DMS53 treated with DMSO at 0.1 percent for 48 hours (cell line): Measurements from ENCODE around the gene MPHOSPH9.

Source experiments
- DNase-seq: peaks from one replicate; lab custom pipeline; 2025; ENCODE audit not compliant: unreplicated experiment; lab: John Stamatoyannopoulos, UW

Gene MPHOSPH9

GRCh38 chr12:123132951-123133619 lies 99.9 kb downstream of the MPHOSPH9 start:
- peak; percentile 53 for DNase-seq

- peak; percentile 99 for DNase-seq
These were observed 101.0 kb downstream of the MPHOSPH9 start for GRCh38 chr12:123131879-123132402.

DNA sequence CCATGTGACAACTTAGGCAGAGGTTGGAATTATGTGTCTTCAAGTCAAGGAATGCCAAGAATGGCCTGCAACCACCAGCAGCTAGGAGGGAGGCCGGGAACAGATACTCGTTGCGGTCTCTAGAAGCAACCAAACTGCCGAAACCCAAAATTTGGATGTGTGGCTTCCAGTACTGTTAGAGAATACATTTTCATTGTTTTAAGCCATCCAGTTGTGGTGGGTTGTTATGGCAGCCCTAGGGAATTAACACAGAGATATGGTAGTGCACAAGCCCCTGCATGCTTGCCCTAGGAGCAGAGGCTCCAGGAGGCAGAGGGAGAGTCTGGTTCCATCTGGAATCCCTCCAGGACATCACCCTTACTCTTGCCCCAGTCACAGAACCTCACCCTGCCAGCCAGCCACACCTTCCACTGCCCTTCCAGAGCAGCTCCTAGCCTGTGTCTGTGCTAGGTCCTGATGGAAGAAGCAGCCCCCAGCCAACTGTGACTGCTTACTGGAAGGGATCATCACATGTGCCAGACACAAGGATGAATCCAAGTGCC lies 101.6 kb downstream of the MPHOSPH9 start:
- no peak for DNase-seq

DNA sequence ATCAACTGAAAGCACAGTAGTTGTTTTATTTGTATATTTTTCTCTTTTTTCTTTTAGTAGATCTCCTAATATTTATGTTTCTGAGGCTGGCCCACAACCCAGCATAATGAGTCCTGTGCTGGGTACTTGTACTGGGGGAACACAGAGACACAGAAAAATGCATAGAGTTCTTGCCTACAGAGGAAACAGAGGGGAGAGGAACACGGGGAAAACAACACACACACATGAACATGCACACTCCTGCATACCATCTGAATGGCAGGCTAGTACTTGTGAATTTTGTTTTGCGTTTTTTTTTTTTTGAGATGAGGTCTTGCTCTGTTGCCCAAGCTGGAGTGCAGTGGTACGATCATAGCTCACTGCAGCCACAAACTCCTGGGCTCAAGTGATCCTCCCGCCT lies 103.3 kb downstream of the MPHOSPH9 start:
- no peak for DNase-seq

- DNase-seq: no peak
These were observed 105.8 kb downstream of the MPHOSPH9 start for GRCh38 chr12:123127182-123127495.

- peak; percentile 53 for DNase-seq
These were observed 106.4 kb downstream of the MPHOSPH9 start for GRCh38 chr12:123126294-123127181.

DNA sequence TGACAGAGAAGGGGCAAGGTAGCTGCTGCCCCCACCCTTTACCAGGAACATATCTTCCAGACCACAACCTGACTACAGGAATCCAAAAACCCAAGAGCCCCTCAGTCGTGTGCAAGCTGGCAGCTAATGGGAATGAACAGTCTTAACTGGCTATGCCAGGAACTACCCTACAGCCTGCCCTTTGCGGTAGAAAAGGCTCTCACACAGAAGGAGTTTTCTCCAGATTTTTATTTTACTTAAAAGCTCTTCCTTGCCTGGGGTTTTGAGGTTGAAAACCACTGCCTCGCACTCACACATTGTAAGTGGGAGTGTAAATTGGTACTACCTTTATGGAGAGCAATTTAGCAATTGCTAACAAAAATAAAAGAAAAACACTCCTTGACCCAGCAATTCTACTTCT lies 110.3 kb downstream of the MPHOSPH9 start:
- DNase-seq: no peak

GRCh38 chr12:123121670-123122069 lies 111.3 kb downstream of the MPHOSPH9 start:
- no peak for DNase-seq

GRCh38 chr12:123120452-123121166 lies 112.3 kb downstream of the MPHOSPH9 start:
- DNase-seq: peak; percentile 42

DNA sequence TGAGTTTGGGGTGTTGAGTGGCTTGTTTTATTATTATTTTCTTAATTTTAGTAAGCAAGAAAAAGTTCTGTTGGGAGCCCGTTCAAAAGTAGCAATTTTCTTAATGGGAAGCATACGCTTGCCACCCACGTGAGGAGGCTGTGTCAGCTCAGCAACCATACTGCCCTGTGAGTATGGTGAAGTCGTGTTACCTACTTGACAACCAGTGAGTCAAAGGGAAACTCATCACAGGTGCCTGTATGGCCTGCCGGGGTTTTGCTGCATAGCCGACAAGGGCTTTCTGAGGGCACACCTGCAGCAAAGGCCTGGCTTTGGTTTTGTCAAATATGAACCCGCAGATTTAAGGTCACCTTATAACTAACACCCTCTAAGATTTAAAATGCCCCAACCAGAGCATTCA lies 113.1 kb downstream of the MPHOSPH9 start:
- no peak for DNase-seq

DNA sequence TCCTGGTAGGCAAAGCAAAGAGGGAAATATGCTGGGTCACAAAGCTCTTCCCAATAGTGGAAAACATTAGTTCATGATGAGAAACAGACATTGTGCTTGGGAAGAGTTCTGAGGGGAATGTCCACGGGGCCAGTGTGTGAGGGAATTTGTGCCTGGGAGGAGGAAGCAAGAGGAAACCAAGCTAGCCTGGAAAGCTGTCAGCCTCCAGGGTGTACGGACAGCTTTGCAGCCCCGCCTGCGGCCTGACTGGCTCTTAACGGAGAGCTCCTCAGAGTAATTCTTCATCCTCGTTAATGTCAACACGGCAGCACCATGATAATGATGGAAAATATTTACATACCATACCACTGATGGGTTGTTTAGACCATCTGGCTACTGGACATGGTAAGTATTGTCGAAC lies 114.4 kb downstream of the MPHOSPH9 start:
- DNase-seq: no peak

DNA sequence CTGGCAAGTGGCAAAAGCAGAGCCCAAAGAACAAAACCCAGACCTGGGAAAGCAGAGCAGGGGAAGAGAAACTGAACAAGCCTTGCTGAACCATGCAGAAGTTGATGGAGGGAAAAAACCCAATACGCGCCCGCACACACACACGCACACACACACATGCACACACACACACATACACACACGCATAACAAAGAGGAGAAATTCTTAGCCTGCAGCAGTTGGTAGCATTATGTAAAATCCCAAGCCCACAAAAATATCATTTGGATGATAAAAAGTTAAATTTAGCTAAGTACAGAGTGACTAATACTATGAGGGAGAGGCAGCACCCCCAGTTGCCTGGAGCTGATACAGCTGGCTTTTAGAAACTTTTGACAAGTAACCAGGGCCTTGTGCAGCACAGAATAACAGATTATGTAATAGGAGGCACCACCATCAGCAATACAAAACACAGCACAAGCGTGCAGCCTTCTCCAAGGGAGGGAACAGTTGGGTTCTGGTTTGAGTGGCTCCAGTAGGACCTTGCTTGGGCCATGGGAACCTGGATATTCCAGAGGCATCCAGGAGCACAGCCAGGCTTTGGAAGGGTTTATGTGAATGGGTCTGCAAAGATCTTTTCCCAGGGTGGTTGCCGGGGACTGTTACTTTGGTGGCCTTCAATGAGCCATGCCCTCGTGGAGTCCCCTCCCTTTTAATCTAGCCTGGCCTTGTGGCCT lies 117.4 kb downstream of the MPHOSPH9 start:
- no peak for DNase-seq

GRCh38 chr12:123114304-123115083 lies 118.4 kb downstream of the MPHOSPH9 start:
- DNase-seq: no peak

DNA sequence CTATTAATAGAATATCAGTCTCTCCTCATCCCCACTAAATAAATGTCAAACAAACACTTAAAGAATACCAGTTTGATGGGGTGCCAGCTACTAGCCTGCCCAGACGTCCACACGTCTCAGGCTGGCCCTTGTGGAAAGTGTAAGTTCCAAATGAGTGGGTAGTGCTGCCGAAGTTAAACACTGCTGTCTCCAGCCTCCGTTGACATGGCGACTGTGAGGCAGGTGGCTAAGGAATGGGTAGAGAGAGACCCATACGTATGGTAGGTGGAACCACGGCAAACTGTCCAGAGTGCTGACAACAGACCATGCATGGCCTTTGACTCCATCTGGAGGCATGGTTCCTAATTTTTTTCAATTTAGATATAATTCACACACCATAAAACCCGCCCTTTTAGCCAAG lies 119.9 kb downstream of the MPHOSPH9 start:
- peak; percentile 50 for DNase-seq

- no peak for DNase-seq
These were observed 121.3 kb downstream of the MPHOSPH9 start for GRCh38 chr12:123111498-123112165.

GRCh38 chr12:123109319-123109772 lies 123.6 kb downstream of the MPHOSPH9 start:
- DNase-seq: no peak

GRCh38 chr12:123108682-123109066 lies 124.3 kb downstream of the MPHOSPH9 start:
- DNase-seq: no peak

DNA sequence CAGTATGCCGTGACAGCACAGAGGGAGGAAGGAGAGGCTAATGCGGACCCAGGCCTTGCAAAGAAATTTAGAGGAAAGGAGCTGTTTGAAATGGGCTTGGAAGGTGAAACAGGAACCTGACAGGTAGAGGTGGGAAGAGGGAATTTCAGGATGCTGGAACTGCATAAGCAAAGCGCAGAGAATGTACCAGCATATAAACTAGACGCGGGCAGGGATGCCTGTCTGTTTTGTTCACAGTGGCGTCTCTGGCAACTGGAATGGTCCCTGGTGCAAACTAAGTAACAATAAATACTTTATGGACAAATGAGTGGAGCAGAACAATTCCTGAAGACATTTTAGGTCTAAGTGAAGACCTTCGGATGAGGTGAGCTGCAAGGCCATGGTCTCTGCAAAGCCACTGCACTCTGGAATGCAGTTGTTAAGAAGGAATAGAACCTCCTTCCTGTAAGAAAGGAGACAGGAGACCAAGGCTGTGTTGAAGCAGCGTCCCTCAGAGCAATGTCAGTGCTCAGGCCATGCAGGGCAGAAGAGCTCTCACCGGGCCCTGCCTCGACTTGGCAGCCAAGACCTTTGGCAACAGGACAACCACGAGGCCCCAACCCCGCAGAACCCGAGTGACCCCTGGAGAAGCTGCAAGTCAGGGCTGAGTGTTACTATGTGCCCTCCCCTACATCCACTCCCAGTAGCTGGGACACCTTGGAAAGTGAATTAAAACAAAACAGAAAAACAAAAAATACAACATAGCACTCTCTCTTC lies 124.8 kb downstream of the MPHOSPH9 start:
- DNase-seq: no peak
